A549 (cell line): Measurements from ENCODE around the gene SSBP2. TPM values are rescaled to one million over a fixed set of nuclear protein-coding genes. Genes with fewer than 3 reads are reported as not detected.

ENCODE experiments used
- ATAC-seq, 2 experiments: fragments of 200-7000 bp in 1 of 2; fragments of >200 bp in 1 of 2; cut with Nextera tagmentation in 1 of 2; cut with Tn5 transposase in 1 of 2; 3 replicates each; pipeline versions ENCODE4 v1.8.0 to v1.9.1; 2018 to 2020; ENCODE audit warnings: mild to moderate bottlenecking in 1 of 2, moderate library complexity in 1 of 2
- CTCF ChIA-PET: fragments of 300-600 bp; sonication (Branson Sonifier 250); formaldehyde crosslinking; extraction: SDS; loops from one replicate; lab custom pipeline; 2021; ENCODE audit warnings: antibody characterized with exemption, inconsistent platforms; lab: Yijun Ruan, JAX
- POLR2A ChIA-PET: fragments of 350-600 bp; formaldehyde crosslinking; extraction: SDS; loops from one replicate; lab custom pipeline; 2021; ENCODE audit warnings: antibody characterized with exemption, inconsistent platforms; lab: Yijun Ruan, JAX
- DNase-seq, 2 experiments: peaks; one replicate each; pipeline versions ENCODE4 v3.0.0 to v3.0.0-alpha.2; 2011 to 2016; ENCODE audit warnings: low read depth in 1 of 2, low spot score in 1 of 2
- FAIRE-seq: peaks from 2 replicates; lab custom pipeline; 2011; peaks lifted over from hg19 to GRCh38; lab: Jason Lieb, UNC
- H3K27ac ChIP-seq, 2 experiments: fragments of >200 bp; sonication (Bioruptor Twin); formaldehyde crosslinking; 3 replicates each; pipeline ENCODE4 v1.5.1; 2016 to 2017
- H3K4me1 ChIP-seq: fragments of >200 bp; sonication (Bioruptor Twin); formaldehyde crosslinking; 3 replicates; pipeline ENCODE4 v1.6.1; 2016
- H3K4me2 ChIP-seq: fragments of >200 bp; sonication (Bioruptor Twin); formaldehyde crosslinking; 3 replicates; pipeline ENCODE4 v1.6.1; 2016
- H3K4me3 ChIP-seq: fragments of >200 bp; sonication (Bioruptor Twin); formaldehyde crosslinking; 3 replicates; pipeline ENCODE4 v1.5.1; 2016
- H3K9me3 ChIP-seq: fragments of >200 bp; sonication (Bioruptor Twin); formaldehyde crosslinking; 3 replicates; pipeline ENCODE4 v1.6.1; 2016
- CBX2 ChIP-seq: fragments of 200-600 bp; sonication (generic); IDR thresholded peaks from 2 replicates; pipeline ENCODE4 v1.6.1; 2016; ENCODE audit warnings: low read depth, mild to moderate bottlenecking, borderline replicate concordance
- CBX8 ChIP-seq: fragments of 200-600 bp; sonication (generic); IDR thresholded peaks from 2 replicates; pipeline ENCODE4 v1.6.1; 2016
- CEBPB ChIP-seq, 2 experiments: fragments of >200 bp in 1 of 2; sonication (Bioruptor Twin) in 1 of 2; formaldehyde crosslinking in 1 of 2; IDR thresholded peaks; 2 replicates each; pipeline ENCODE4 v1.6.1; 2012 to 2016
- CHD2 ChIP-seq: fragments of 150-350 bp; IDR thresholded peaks from 2 replicates; pipeline ENCODE4 v1.6.1; 2014; ENCODE audit warnings: low read length; ENCODE audit not compliant: partially characterized antibody
- EP300 ChIP-seq, 2 experiments: fragments of >200 bp; sonication (Bioruptor Twin); formaldehyde crosslinking; IDR thresholded peaks; 2 replicates in 1 of 2; 3 replicates in 1 of 2; pipeline ENCODE4 v1.6.1; 2016 to 2017
- FOSL2 ChIP-seq, 2 experiments: fragments of 450-650 bp in 1 of 2; fragments of >200 bp in 1 of 2; sonication (Bioruptor Twin) in 1 of 2; formaldehyde crosslinking; IDR thresholded peaks; 2 replicates each; pipeline versions ENCODE4 v1.5.0 to v1.6.1; 2016 to 2020; ENCODE audit warnings: mild to moderate bottlenecking in 1 of 2, moderate library complexity in 1 of 2
- GATA3 ChIP-seq: IDR thresholded peaks from 2 replicates; pipeline ENCODE4 v1.6.1; 2012; ENCODE audit warnings: borderline replicate concordance
- HEYL ChIP-seq: fragments of 250-450 bp; sonication (Bioruptor Pico); IDR thresholded peaks from 2 replicates; pipeline ENCODE4 v1.8.0; 2021; ENCODE audit warnings: mild to moderate bottlenecking, moderate library complexity
- MAFK ChIP-seq: fragments of 450-650 bp; IDR thresholded peaks from 2 replicates; pipeline ENCODE4 v1.6.1; 2014; ENCODE audit not compliant: partially characterized antibody
- MAZ ChIP-seq: fragments of 150-350 bp; IDR thresholded peaks from 2 replicates; pipeline ENCODE4 v1.6.1; 2014; ENCODE audit warnings: antibody characterized with exemption, low read depth, low read length, borderline replicate concordance
- PHF8 ChIP-seq: fragments of 200-600 bp; sonication (generic); IDR thresholded peaks from 2 replicates; pipeline ENCODE4 v1.6.1; 2016; ENCODE audit warnings: low read depth, mild to moderate bottlenecking, antibody characterized with exemption, moderate library complexity, borderline replicate concordance
- POLR2A ChIP-seq: IDR thresholded peaks from 2 replicates; pipeline ENCODE4 v1.6.1; 2012; ENCODE audit warnings: mild to moderate bottlenecking, low read length
- RCOR1 ChIP-seq: fragments of 150-350 bp; IDR thresholded peaks from 2 replicates; pipeline ENCODE4 v1.6.1; 2014; ENCODE audit warnings: antibody characterized with exemption, low read length, low read depth
- RNF2 ChIP-seq: fragments of 200-600 bp; sonication (generic); IDR thresholded peaks from 2 replicates; pipeline ENCODE4 v1.6.1; 2016; ENCODE audit warnings: low read depth, mild to moderate bottlenecking, antibody characterized with exemption, moderate library complexity, borderline replicate concordance
- SREBF2 ChIP-seq: fragments of 450-650 bp; IDR thresholded peaks from 2 replicates; pipeline ENCODE4 v1.6.1; 2014; ENCODE audit warnings: mild to moderate bottlenecking, moderate library complexity
- TFCP2L1 ChIP-seq: fragments of 250-450 bp; sonication (Bioruptor Pico); IDR thresholded peaks from 2 replicates; pipeline ENCODE4 v1.5.0; 2021; ENCODE audit warnings: mild to moderate bottlenecking
- ZC3H11A ChIP-seq: fragments of 450-650 bp; IDR thresholded peaks from 2 replicates; pipeline ENCODE4 v1.6.1; 2014; ENCODE audit warnings: antibody characterized with exemption, mild to moderate bottlenecking
- ZNF302 ChIP-seq: fragments of 250-450 bp; sonication (Bioruptor Pico); IDR thresholded peaks from 2 replicates; pipeline ENCODE4 v1.9.0; 2021; ENCODE audit warnings: inconsistent platforms, mild to moderate bottlenecking, moderate library complexity
- ZSCAN20 ChIP-seq: fragments of 250-450 bp; sonication (Bioruptor Pico); IDR thresholded peaks from 2 replicates; pipeline ENCODE4 v1.8.0; 2022; ENCODE audit warnings: mild to moderate bottlenecking, moderate library complexity
- WGBS: methylation state at CpG from one replicate; pipeline ENCODE4 v1.1.6; 2017; ENCODE audit errors: missing lambda C conversion rate; 5-methylcytosine and 5-hydroxymethylcytosine counted together
- polyA plus RNA-seq, 4 experiments: library from polyadenylated mRNA; depleted of rRNA in 3 of 4; stranded (reverse); fragments of >200 nt; fragmentation: RNase III in 1 of 4; extraction: RNeasy Plus Mini Kit Qiagen cat#74134 plus additional on column Dnase treatment in 1 of 4; gene quantifications; 2 replicates in 3 of 4; 3 replicates in 1 of 4; pipeline ENCODE4 v1.2.3, GENCODE V29; 2011 to 2017
- TF ChIP-seq, protein P1 (sequence below): fragments of >200 bp; sonication (Bioruptor Twin); formaldehyde crosslinking; IDR thresholded peaks from 3 replicates; pipeline ENCODE4 v1.6.1; 2016
- TF ChIP-seq, protein P2 (sequence below): IDR thresholded peaks from 2 replicates; pipeline ENCODE4 v1.6.1; 2012
- TF ChIP-seq, protein P3 (sequence below): IDR thresholded peaks from 2 replicates; pipeline ENCODE4 v1.6.1; 2012; ENCODE audit warnings: low read depth, borderline replicate concordance
- TF ChIP-seq, protein P4 (sequence below): fragments of 200-600 bp; sonication (generic); IDR thresholded peaks from 2 replicates; pipeline ENCODE4 v1.6.1; 2016; ENCODE audit warnings: antibody characterized with exemption, mild to moderate bottlenecking, moderate library complexity
- TF ChIP-seq, protein P5 (sequence below): fragments of 150-350 bp; IDR thresholded peaks from 2 replicates; pipeline ENCODE4 v1.6.1; 2014; ENCODE audit warnings: low read depth, mild to moderate bottlenecking, low read length
- TF ChIP-seq, protein P6 (sequence below): fragments of >200 bp; sonication (Bioruptor Twin); formaldehyde crosslinking; IDR thresholded peaks from 2 replicates; pipeline ENCODE4 v1.6.1; 2016

SSBP2 gene
- polyA plus RNA-seq, 2 of the 4 experiments (the other 2 are of a cell fraction) = 4.5 to 14.2 TPM

DNA sequence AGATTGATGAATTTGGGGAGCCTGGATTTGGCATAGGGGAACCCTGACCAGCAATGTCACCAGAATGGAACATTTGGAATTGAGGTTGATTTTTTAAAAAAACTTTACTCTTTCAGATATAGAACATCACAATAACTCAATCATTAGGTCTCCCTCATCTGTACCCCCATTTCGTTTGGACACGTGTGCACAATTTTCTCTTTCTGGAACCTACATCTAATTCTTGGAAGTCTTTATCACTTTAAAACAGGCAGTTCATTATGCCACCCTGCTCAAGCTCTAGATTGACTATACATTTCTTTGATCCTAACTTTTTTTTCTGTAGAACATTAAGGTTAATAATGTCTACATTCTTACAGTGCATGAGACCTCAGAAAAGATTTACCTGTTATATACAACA lies 3.7 kb upstream of the SSBP2 start:
- ChIA-PET CTCF (interaction anchor here (1.1 to 2.3 kb wide), 6 partner anchors 9 to 410 kb away, joined by 3 to 9 read pairs (median 5); no protein-coding TSS in a partner anchor), POLR2A (interaction anchor here (2.1 kb wide), 1 partner anchor 97 kb away, joined by 24 read pairs; no protein-coding TSS in a partner anchor)
- Histone ChIP-seq H3K4me1 (peaks cover 30% of the 10 kb centered on the region), H3K9me3 (no peaks in the 10 kb centered on the region), H3K4me2 (peak overlapping the region; percentile 60; the same call in 2 of the 3 replicates), H3K4me3 (no peak overlapping the region), H3K27ac (peak overlapping the region; percentile 60 to 65; a peak in 5 of 6 replicates)
- DNase-seq (no peak), FAIRE-seq (no peak), ATAC-seq (no peak)
- TF ChIP-seq POLR2A (no peak), EP300 (IDR thresholded peaks at IDR 0.05) (no peak), FOSL2 (IDR thresholded peaks at IDR 0.05) (no peak), FOSL2 (CRISPR knock-in tag; IDR thresholded peaks at IDR 0.05) (no peak), RNF2 (no peak), CBX8 (no peak), ZNF302 (CRISPR knock-in tag) (no peak), PHF8 (no peak), CHD2 (no peak), ZSCAN20 (no peak), CEBPB (IDR thresholded peaks at IDR 0.05) (no peak), ZC3H11A (no peak)
- TF ChIP-seq, protein P1, sequence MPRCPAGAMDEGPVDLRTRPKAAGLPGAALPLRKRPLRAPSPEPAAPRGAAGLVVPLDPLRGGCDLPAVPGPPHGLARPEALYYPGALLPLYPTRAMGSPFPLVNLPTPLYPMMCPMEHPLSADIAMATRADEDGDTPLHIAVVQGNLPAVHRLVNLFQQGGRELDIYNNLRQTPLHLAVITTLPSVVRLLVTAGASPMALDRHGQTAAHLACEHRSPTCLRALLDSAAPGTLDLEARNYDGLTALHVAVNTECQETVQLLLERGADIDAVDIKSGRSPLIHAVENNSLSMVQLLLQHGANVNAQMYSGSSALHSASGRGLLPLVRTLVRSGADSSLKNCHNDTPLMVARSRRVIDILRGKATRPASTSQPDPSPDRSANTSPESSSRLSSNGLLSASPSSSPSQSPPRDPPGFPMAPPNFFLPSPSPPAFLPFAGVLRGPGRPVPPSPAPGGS = no peak
- WGBS = 23% methylated on average over 2 of the region's 2 CpGs

DNA sequence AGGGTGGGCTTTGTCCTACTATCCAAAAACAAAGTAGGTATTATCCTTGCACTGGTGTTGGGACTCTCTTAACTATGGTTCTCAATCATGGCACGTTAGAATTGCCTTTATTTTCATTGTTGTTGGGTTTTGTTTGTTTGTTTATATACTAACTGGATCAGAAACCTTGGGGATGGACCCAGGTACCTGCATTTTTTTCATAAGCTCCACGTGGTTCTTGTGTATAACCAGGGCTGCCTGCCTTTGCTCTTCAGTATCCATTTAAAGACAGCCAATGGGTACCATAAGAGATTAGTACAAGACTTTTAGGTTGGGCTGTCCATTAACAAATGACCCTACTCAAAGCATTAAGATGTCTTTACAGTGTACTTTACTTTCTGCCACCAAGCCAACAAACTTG lies 2.5 kb upstream of the SSBP2 start:
- peaks cover 34% of the 10 kb centered on the region for H3K4me1 ChIP-seq
- H3K4me2 ChIP-seq = no peak overlapping the region
- ChIA-PET POLR2A (interaction anchor here (3.8 kb wide), 1 partner anchor 98 kb away, joined by 197 read pairs; no protein-coding TSS in a partner anchor), CTCF (interaction anchor here (0.6 to 1.8 kb wide), 4 partner anchors 14 to 328 kb away, joined by 3 to 6 read pairs (median 4); no protein-coding TSS in a partner anchor)
- ATAC-seq = no peak
- H3K4me3 ChIP-seq = no peak overlapping the region
- 63% methylated on average over 2 of the region's 2 CpGs for WGBS
- H3K9me3 ChIP-seq = no peaks in the 10 kb centered on the region
- TF ChIP-seq TFCP2L1 (CRISPR knock-in tag) (no peak), RCOR1 (no peak), ZC3H11A (no peak), GATA3 (no peak), CHD2 (no peak)
- TF ChIP-seq, protein P2, sequence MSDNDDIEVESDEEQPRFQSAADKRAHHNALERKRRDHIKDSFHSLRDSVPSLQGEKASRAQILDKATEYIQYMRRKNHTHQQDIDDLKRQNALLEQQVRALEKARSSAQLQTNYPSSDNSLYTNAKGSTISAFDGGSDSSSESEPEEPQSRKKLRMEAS = no peak
- TF ChIP-seq, protein P3, sequence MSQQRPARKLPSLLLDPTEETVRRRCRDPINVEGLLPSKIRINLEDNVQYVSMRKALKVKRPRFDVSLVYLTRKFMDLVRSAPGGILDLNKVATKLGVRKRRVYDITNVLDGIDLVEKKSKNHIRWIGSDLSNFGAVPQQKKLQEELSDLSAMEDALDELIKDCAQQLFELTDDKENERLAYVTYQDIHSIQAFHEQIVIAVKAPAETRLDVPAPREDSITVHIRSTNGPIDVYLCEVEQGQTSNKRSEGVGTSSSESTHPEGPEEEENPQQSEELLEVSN = no peak
- peak overlapping the region; percentile 12 to 60; a peak in 4 of 6 replicates for H3K27ac ChIP-seq
- DNase-seq = no peak
- FAIRE-seq = no peak

DNA sequence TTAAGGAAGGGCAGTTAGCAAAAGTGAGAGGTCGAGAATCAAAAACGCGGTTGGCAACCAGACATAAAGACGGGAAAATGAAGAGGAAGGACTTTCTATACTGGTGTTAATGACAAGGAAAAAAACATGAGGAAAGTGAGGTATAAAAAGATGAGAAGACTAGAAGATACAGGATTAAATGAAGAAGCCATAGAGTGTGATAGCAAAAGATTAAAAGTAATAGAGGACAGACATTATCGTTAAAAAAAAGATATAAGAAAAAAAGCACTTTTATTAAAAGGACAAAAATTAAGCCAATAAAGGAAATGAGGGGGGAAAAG lies 1.7 kb upstream of the SSBP2 start:
- H3K9me3 ChIP-seq = no peaks in the 10 kb centered on the region
- CTCF ChIA-PET = interaction anchor here (1.4 to 3.1 kb wide), 3 partner anchors 15 to 413 kb away, joined by 4 to 20 read pairs (median 12); no protein-coding TSS in a partner anchor
- no peak for ATAC-seq
- DNase-seq = no peak
- no peak for FAIRE-seq
- H3K4me3 ChIP-seq = no peak overlapping the region
- H3K4me2 ChIP-seq = peak overlapping the region; percentile 75; the same call in 2 of the 3 replicates
- WGBS = 95% methylated on average over 5 of the region's 5 CpGs
- H3K4me1 ChIP-seq = peaks cover 34% of the 10 kb centered on the region
- peak overlapping the region; percentile 95 to 98; a peak in 4 of 6 replicates for H3K27ac ChIP-seq
- POLR2A ChIA-PET = interaction anchor here (3.8 kb wide), 1 partner anchor 99 kb away, joined by 197 read pairs; no protein-coding TSS in a partner anchor
- TF ChIP-seq HEYL (CRISPR knock-in tag) = no peak
- TF ChIP-seq, protein P4, sequence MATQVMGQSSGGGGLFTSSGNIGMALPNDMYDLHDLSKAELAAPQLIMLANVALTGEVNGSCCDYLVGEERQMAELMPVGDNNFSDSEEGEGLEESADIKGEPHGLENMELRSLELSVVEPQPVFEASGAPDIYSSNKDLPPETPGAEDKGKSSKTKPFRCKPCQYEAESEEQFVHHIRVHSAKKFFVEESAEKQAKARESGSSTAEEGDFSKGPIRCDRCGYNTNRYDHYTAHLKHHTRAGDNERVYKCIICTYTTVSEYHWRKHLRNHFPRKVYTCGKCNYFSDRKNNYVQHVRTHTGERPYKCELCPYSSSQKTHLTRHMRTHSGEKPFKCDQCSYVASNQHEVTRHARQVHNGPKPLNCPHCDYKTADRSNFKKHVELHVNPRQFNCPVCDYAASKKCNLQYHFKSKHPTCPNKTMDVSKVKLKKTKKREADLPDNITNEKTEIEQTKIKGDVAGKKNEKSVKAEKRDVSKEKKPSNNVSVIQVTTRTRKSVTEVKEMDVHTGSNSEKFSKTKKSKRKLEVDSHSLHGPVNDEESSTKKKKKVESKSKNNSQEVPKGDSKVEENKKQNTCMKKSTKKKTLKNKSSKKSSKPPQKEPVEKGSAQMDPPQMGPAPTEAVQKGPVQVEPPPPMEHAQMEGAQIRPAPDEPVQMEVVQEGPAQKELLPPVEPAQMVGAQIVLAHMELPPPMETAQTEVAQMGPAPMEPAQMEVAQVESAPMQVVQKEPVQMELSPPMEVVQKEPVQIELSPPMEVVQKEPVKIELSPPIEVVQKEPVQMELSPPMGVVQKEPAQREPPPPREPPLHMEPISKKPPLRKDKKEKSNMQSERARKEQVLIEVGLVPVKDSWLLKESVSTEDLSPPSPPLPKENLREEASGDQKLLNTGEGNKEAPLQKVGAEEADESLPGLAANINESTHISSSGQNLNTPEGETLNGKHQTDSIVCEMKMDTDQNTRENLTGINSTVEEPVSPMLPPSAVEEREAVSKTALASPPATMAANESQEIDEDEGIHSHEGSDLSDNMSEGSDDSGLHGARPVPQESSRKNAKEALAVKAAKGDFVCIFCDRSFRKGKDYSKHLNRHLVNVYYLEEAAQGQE = no peak
- TF ChIP-seq, protein P5, sequence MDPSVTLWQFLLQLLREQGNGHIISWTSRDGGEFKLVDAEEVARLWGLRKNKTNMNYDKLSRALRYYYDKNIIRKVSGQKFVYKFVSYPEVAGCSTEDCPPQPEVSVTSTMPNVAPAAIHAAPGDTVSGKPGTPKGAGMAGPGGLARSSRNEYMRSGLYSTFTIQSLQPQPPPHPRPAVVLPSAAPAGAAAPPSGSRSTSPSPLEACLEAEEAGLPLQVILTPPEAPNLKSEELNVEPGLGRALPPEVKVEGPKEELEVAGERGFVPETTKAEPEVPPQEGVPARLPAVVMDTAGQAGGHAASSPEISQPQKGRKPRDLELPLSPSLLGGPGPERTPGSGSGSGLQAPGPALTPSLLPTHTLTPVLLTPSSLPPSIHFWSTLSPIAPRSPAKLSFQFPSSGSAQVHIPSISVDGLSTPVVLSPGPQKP = no peak
- TF ChIP-seq, protein P1 = no peak
- TF ChIP-seq ZNF302 (CRISPR knock-in tag) = no peak
- no peak for TF ChIP-seq TFCP2L1 (CRISPR knock-in tag)
- TF ChIP-seq SREBF2 = no peak
- no peak for TF ChIP-seq CBX2
- no peak for TF ChIP-seq RCOR1
- TF ChIP-seq CEBPB (IDR thresholded peaks at IDR 0.05) = no peak
- TF ChIP-seq, protein P6, sequence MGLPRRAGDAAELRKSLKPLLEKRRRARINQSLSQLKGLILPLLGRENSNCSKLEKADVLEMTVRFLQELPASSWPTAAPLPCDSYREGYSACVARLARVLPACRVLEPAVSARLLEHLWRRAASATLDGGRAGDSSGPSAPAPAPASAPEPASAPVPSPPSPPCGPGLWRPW = no peak
- TF ChIP-seq MAZ = no peak
- TF ChIP-seq MAFK = no peak
